ENCODE results near the gene PRM2. TPM values are rescaled to one million over a fixed set of nuclear protein-coding genes. Genes with fewer than 3 reads are reported as not detected.

Gene PRM2
- total and polyA plus RNA-seq, 2 experiments from 2014 or later, result not detected

GRCh38 chr16:11232302-11232851 lies 43.9 kb downstream of the PRM2 start:
- no peak overlapping the region for H3K9ac ChIP-seq
- peaks cover 3% of the 10 kb centered on the region; the same call in 1 of the 2 replicates for H3K4me1 ChIP-seq (ENCODE audit: insufficient read depth)
- WGBS, 2 experiments (ENCODE audit: low coverage in 1 of 2, low lambda C conversion rate in 2 of 2, missing lambda C conversion rate in 2 of 2), result 92 to 95% methylated on average over 2 to 3 of the region's 3 CpGs
- in situ Hi-C loops (cut with MboI), result no loop called here
- H3K79me2 ChIP-seq (ENCODE audit: insufficient read depth), result no peaks in the 10 kb centered on the region
- H2AFZ ChIP-seq, result no peak overlapping the region
- no peak for DNase-seq
- H3K9me3 ChIP-seq (ENCODE audit: low read depth), result no peaks in the 10 kb centered on the region
- H3K9me2 ChIP-seq (ENCODE audit: insufficient read depth), result no peaks in the 10 kb centered on the region
- no peaks in the 10 kb centered on the region for H3F3A ChIP-seq (ENCODE audit: insufficient read depth)
- TF ChIP-seq EZH2phosphoT487 (IDR thresholded peaks at IDR 0.05; ENCODE audit: insufficient read depth, low read depth) (no peak), EZH2 (IDR thresholded peaks at IDR 0.05; ENCODE audit: insufficient read depth, poor library complexity, severe bottlenecking) (no peak)
- H3K27ac ChIP-seq, result no peak overlapping the region
- H3K27me3 ChIP-seq (replicated peaks; ENCODE audit: insufficient read depth), result no peaks in the 10 kb centered on the region
- no peaks in the 10 kb centered on the region for H4K20me1 ChIP-seq (ENCODE audit: insufficient read depth)
- no peak overlapping the region for H3K4me2 ChIP-seq (ENCODE audit: unreplicated experiment)
- H3K4me3 ChIP-seq, result no peak overlapping the region
- H3K36me3 ChIP-seq (ENCODE audit: low read depth), result no peaks in the 10 kb centered on the region

DNA sequence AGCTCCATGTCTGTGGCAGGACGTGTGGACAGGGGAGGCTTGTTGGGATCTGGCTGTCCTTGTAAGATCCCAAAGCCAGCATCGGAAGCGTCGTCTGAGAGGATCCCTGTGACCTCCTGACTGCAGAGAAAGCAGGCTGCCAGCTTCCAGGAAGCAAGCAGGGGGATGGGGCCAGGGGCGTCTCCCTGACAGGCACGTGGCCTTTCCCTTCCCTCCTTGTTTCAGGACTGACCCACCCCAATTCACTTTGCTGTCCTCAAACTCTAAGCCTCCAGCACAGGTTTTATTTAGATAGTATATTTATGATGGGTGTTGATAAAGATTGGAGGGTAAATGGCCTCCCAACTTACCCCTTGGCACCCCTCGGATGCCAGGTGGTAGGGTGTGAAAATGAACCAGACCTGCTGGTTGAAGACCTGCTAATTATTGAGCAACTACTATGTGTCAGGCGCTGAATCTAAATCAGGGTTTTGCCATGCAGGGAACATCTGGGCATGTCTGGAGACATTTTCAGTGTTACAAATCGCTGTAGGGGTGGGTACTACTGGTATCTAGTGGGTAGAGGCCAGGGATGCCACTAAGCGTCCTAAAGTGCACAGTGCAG lies 44.8 kb downstream of the PRM2 start:
- no peak for DNase-seq
- H3K4me3 ChIP-seq, result no peak overlapping the region
- in situ Hi-C loops (cut with MboI), result no loop called here
- no peak overlapping the region for H3K27ac ChIP-seq
- no peaks in the 10 kb centered on the region for H3K79me2 ChIP-seq (ENCODE audit: insufficient read depth)
- no peaks in the 10 kb centered on the region for H3K36me3 ChIP-seq (ENCODE audit: low read depth)
- no peaks in the 10 kb centered on the region for H3K9me2 ChIP-seq (ENCODE audit: insufficient read depth)
- no peaks in the 10 kb centered on the region for H3K9me3 ChIP-seq (ENCODE audit: low read depth)
- H3K27me3 ChIP-seq (replicated peaks; ENCODE audit: insufficient read depth), result no peaks in the 10 kb centered on the region
- H4K20me1 ChIP-seq (ENCODE audit: insufficient read depth), result no peaks in the 10 kb centered on the region
- WGBS, 2 experiments (ENCODE audit: low coverage in 1 of 2, low lambda C conversion rate in 2 of 2, missing lambda C conversion rate in 2 of 2), result 69 to 73% methylated on average over 10 of the region's 10 CpGs
- TF ChIP-seq EZH2 (IDR thresholded peaks at IDR 0.05; ENCODE audit: insufficient read depth, poor library complexity, severe bottlenecking), result no peak
- no peak for TF ChIP-seq EZH2phosphoT487 (IDR thresholded peaks at IDR 0.05; ENCODE audit: insufficient read depth, low read depth)
- H3K4me2 ChIP-seq (ENCODE audit: unreplicated experiment), result no peak overlapping the region
- H2AFZ ChIP-seq, result no peak overlapping the region
- H3K4me1 ChIP-seq (ENCODE audit: insufficient read depth), result peaks cover 3% of the 10 kb centered on the region; the same call in 1 of the 2 replicates
- no peaks in the 10 kb centered on the region for H3F3A ChIP-seq (ENCODE audit: insufficient read depth)
- H3K9ac ChIP-seq, result no peak overlapping the region

- in situ Hi-C loops (cut with MboI), result no loop called here
- no peak overlapping the region for H3K27ac ChIP-seq
- H3K4me1 ChIP-seq (ENCODE audit: insufficient read depth), result peaks cover 3% of the 10 kb centered on the region; the same call in 1 of the 2 replicates
- no peak overlapping the region for H2AFZ ChIP-seq
- H3K9ac ChIP-seq, result no peak overlapping the region
- 70 to 72% methylated on average over 4 of the region's 4 CpGs for WGBS, 2 experiments (ENCODE audit: low coverage in 1 of 2, low lambda C conversion rate in 2 of 2, missing lambda C conversion rate in 2 of 2)
- no peaks in the 10 kb centered on the region for H3K79me2 ChIP-seq (ENCODE audit: insufficient read depth)
- no peak overlapping the region for H3K4me2 ChIP-seq (ENCODE audit: unreplicated experiment)
- H3K4me3 ChIP-seq, result no peak overlapping the region
- H3K9me2 ChIP-seq (ENCODE audit: insufficient read depth), result no peaks in the 10 kb centered on the region
- no peaks in the 10 kb centered on the region for H3F3A ChIP-seq (ENCODE audit: insufficient read depth)
- no peak for TF ChIP-seq EZH2 (IDR thresholded peaks at IDR 0.05; ENCODE audit: insufficient read depth, poor library complexity, severe bottlenecking)
- TF ChIP-seq EZH2phosphoT487 (IDR thresholded peaks at IDR 0.05; ENCODE audit: insufficient read depth, low read depth), result no peak
- H3K36me3 ChIP-seq (ENCODE audit: low read depth), result no peaks in the 10 kb centered on the region
- H4K20me1 ChIP-seq (ENCODE audit: insufficient read depth), result no peaks in the 10 kb centered on the region
- H3K9me3 ChIP-seq (ENCODE audit: low read depth), result no peaks in the 10 kb centered on the region
- no peaks in the 10 kb centered on the region for H3K27me3 ChIP-seq (replicated peaks; ENCODE audit: insufficient read depth)
- no peak for DNase-seq
Observed at GRCh38 chr16:11229906-11230305, 46.4 kb downstream of the PRM2 start.

DNA sequence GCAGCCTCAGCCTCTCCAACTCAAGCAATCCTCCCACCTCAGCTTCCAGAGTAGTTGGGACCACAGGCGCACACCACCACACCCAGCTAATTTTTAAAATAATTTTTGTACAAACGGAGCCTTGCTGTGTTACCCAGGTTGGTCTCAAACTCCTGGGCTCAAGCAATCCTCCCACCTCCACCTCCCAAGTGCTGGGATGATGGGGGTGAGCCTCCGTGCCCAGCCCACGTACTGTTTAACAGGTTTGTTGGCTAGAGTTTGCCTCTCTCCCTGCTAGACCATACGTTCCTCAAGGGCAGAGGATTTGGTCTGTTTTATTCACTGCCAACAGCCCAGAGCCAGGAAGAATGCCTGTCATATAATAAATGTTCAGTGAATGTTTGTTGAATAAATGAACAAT lies 46.8 kb downstream of the PRM2 start:
- Histone ChIP-seq H3K27me3 (replicated peaks; ENCODE audit: insufficient read depth) (no peaks in the 10 kb centered on the region), H3K4me2 (ENCODE audit: unreplicated experiment) (no peak overlapping the region), H3K9me3 (ENCODE audit: low read depth) (no peaks in the 10 kb centered on the region), H3K79me2 (ENCODE audit: insufficient read depth) (no peaks in the 10 kb centered on the region), H3K27ac (no peak overlapping the region), H4K20me1 (ENCODE audit: insufficient read depth) (no peaks in the 10 kb centered on the region), H3K36me3 (ENCODE audit: low read depth) (no peaks in the 10 kb centered on the region), H3F3A (ENCODE audit: insufficient read depth) (no peaks in the 10 kb centered on the region), H3K9ac (no peak overlapping the region), H3K4me1 (ENCODE audit: insufficient read depth) (peaks cover 3% of the 10 kb centered on the region; the same call in 1 of the 2 replicates), H3K9me2 (ENCODE audit: insufficient read depth) (no peaks in the 10 kb centered on the region), H3K4me3 (no peak overlapping the region), H2AFZ (no peak overlapping the region)
- in situ Hi-C loops (cut with MboI), result no loop called here
- 81 to 83% methylated on average over 5 of the region's 5 CpGs for WGBS, 2 experiments (ENCODE audit: low coverage in 1 of 2, low lambda C conversion rate in 2 of 2, missing lambda C conversion rate in 2 of 2)
- TF ChIP-seq EZH2phosphoT487 (IDR thresholded peaks at IDR 0.05; ENCODE audit: insufficient read depth, low read depth) (no peak), EZH2 (IDR thresholded peaks at IDR 0.05; ENCODE audit: insufficient read depth, poor library complexity, severe bottlenecking) (no peak)
- DNase-seq, result no peak

All from GM23248 (cell line).